ENCODE results near the gene TTC32.
"Not testable (repeated sequence)": the region's sequence is repeated elsewhere in the genome, so short reads cannot be mapped to it uniquely, and the experiment has no call there.

Gene TTC32

GRCh38 chr2:19898592-19899329 lies 3.0 kb downstream of the TTC32 start:
- DNase-seq: no peak

GRCh38 chr2:19897623-19898245 lies 4.0 kb downstream of the TTC32 start:
- DNase-seq: no peak

GRCh38 chr2:19895535-19895934 lies 6.2 kb downstream of the TTC32 start:
- DNase-seq: no peak

GRCh38 chr2:19894134-19894792 lies 7.5 kb downstream of the TTC32 start:
- no peak for DNase-seq

GRCh38 chr2:19893520-19894133 lies 8.2 kb downstream of the TTC32 start:
- no peak for DNase-seq

GRCh38 chr2:19891971-19892370 lies 9.8 kb downstream of the TTC32 start:
- not testable (repeated sequence) for DNase-seq

- DNase-seq: no peak
Measured at GRCh38 chr2:19890104-19890503, 11.7 kb downstream of the TTC32 start.

- DNase-seq: no peak
Measured at GRCh38 chr2:19888831-19889230, 13.0 kb downstream of the TTC32 start.

- no peak for DNase-seq
Measured at GRCh38 chr2:19887510-19887909, 14.3 kb downstream of the TTC32 start.

- no peak for DNase-seq
Measured at GRCh38 chr2:19886261-19886660, 15.5 kb downstream of the TTC32 start.

GRCh38 chr2:19885791-19886190 lies 16.0 kb downstream of the TTC32 start:
- DNase-seq: no peak

GRCh38 chr2:19883971-19884720 lies 17.6 kb downstream of the TTC32 start:
- DNase-seq: no peak

- no peak for DNase-seq
Measured at GRCh38 chr2:19883486-19883885, 18.3 kb downstream of the TTC32 start.

GRCh38 chr2:19882286-19882685 lies 19.5 kb downstream of the TTC32 start:
- no peak for DNase-seq

GRCh38 chr2:19881908-19882265 lies 19.9 kb downstream of the TTC32 start:
- DNase-seq: no peak

- no peak for DNase-seq
Measured at GRCh38 chr2:19881221-19881907, 20.4 kb downstream of the TTC32 start.

- DNase-seq: not testable (repeated sequence)
Measured at GRCh38 chr2:19880191-19880590, 21.6 kb downstream of the TTC32 start.

GRCh38 chr2:19879120-19879519 lies 22.7 kb downstream of the TTC32 start:
- DNase-seq: no peak

- no peak for DNase-seq
Measured at GRCh38 chr2:19878268-19879046, 23.3 kb downstream of the TTC32 start.

GRCh38 chr2:19876751-19877150 lies 25.0 kb downstream of the TTC32 start:
- no peak for DNase-seq

GRCh38 chr2:19875280-19875679 lies 26.5 kb downstream of the TTC32 start:
- no peak for DNase-seq

- no peak for DNase-seq
Measured at GRCh38 chr2:19874726-19875125, 27.1 kb downstream of the TTC32 start.

All from activated gamma-delta T cell treated with Interleukin-2 at 50 U/mL for 16 hours (primary cell).